Activated CD4-positive, CD25-positive, alpha-beta regulatory T cell (primary cell): Measurements from ENCODE around the gene CNTNAP3B.
"Not testable (repeated sequence)": the region's sequence is repeated elsewhere in the genome, so short reads cannot be mapped to it uniquely, and the experiment has no call there.

Experiments
- DNase-seq, 4 experiments: peaks; one replicate each; lab custom pipeline; 2025; lab: John Stamatoyannopoulos, UW

The CNTNAP3B gene

DNA sequence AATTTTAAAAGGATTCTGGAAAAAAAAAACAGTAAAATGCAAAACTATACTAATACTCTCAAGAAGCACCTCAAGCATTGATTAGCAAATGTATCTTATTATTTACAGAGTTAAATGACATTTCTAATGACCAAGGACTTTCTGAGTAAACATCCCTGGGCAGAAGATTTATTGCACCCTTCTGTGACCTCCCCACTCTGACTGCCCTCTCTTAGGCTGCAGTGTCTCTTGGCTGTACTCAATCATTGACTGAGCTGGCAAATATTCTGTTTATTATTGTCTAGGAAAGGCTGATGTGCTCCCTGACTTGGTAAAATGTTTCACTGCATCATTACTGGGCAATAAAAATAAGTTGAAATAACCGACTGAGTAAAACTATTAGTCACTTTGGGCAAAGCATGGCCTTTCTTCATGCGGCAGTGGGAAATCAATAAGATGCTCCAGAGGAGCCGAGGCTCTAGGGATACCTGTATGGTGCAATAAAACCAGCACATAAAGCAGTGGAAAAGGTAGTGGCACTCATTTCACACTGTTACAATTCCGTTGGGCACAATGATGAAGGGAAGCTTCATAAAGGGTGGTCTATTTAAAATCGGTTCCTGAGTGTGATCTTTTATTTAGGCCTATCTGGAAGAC, 151.1 kb downstream of the CNTNAP3B start:
- not testable (repeated sequence) for DNase-seq

DNA sequence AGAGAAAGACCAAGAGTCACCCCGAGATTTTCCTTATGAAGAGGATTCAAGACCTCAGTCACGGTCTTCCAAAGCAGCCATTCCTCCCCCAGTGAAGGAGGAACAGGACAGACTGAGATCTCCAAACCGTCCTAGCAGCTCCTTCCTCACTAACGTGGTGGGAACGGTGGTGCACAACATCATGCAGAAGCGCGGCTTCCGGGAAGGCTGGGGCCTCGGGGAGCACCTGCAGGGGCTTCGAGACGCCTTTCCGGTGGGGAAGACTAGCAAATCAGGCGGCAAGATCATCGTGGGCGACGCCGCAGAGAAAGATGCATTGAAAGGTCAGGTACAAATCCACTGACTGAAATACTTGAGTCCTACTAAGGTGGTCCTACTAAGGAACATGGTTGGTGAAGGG, 154.3 kb downstream of the CNTNAP3B start:
- DNase-seq = not testable (repeated sequence)

DNA sequence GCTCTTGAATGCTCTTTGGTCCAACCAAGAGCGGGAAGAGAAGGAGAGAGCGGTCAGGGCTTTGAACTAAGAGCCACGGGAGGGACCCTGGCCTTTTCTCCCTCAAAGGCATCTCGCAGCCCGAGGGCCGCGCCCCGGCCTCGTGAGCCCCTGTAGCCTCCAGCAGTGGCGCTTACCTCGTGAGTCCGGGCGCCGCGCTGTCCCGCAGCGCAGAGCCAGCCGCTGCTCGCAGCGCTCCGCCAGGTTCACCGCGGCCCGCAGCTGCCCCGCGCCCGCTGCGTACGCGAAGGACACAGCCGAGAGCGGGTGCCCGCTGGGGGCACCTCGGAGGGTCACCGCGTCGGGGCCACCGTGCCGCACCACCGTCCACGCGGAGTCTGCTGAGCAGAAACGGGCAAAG, 176.2 kb downstream of the CNTNAP3B start:
- DNase-seq = not testable (repeated sequence)

DNA sequence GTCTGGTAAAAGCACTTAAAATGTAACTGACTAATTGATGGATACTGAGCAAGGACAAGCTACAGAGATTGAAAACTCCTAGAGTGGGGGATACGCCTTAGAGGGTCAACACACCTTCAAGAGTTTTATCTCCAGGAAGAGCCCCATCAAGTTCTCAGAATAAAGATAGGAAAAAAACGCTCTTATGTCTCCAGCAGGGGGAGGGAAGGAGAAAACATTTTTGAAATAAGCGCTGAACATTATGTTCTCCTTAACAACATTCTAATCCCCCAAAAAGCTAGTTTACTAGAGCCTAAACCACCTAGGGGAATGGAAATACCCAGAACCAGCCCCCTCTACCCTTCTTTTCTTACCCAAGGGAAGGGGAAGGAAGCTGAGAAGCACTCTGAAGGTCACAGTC, 187.5 kb downstream of the CNTNAP3B start:
- DNase-seq = not testable (repeated sequence)

DNA sequence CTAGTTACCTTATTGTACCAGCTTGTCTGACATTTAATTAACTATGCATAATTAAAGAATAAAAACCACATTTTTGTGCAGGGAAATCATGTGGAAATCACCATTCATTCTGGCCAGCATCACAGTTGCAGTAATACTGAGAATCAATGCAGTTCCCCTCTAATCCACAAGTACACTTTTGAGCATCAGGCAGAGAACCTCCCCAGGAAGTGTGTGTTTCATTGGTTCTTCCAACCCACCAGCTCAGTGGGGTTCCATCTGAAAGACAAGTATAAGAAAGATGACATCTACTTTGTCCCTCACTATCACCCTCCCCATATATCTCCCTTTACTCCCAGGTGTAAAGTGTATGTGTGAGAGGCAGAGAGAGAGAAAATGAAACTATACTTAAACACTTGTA, 191.1 kb downstream of the CNTNAP3B start:
- not testable (repeated sequence) for DNase-seq

DNA sequence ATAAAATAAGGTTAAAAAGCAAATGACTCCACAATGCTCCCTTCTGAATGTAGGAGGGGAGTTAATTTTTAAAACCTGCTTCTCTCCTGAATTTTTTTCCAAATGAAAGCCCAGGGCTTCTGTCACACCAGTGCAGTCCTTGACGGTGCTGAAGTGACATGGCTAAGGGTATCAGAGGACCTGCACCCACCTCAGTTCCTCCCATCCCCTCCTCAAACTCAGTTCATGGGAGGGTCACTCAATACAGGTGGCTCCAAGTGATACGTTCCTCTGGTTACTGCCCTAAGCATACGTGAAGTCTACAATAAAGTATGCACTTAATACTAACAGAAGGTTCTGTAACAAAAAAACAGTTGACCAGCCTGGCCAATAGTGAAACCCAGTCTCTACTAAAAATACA, 193.5 kb downstream of the CNTNAP3B start:
- not testable (repeated sequence) for DNase-seq

DNA sequence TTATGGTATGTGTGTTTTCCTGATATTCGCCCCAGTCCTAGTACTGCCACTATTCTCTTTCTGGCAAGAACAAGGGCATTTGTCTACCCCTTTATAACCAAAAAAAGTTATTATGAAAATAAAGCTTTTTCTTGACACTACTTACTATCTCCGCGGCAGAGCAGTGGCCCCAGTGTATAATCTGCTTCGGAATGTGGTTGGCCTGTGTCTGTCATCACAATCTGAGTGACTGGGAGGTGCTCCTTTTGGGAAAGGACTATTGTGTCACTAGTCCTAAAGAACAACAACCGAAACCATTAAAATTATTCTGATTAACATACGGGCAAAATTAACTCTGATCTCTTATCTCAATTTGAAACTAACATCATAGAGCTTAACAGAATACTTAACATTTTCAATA, 200.1 kb downstream of the CNTNAP3B start:
- DNase-seq = not testable (repeated sequence)

DNA sequence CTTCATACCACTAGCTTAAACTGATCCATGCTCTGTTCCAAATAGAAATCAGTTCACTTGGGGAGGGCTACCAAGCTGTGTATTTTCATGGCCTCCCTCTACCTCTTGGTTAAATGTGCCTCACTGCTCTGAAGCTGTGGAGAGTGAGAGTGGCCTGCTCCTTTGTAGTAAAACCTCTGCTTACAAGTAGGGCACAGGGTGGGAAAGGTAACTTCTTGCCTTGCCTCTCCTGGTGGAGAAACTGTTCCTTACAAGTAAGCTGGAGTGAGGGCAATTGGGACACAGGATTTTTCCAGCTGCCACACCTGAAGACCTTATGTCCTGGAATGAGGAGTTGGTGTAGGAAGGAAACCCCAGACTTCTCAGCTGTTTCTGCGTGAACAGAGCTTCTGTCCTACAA, 211.9 kb downstream of the CNTNAP3B start:
- DNase-seq = not testable (repeated sequence)

DNA sequence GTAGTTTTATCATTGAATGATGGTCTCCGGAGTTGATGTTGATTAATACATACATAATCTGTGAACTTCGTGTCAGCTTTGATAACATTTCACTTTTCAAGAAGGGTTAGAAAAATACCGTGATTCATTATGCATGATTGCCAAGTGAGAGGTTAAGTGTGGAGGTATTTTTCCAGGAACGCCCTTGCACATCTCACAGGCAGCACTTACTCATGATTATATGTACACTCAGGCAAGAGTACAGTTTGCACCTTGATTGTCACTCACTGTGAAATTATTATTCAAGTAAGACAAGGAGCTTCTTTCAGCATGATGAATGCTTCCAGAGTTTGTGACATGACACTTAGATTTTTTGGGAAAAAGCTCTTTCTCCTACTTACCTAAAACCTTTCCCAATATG, 223.7 kb downstream of the CNTNAP3B start:
- DNase-seq = not testable (repeated sequence)

DNA sequence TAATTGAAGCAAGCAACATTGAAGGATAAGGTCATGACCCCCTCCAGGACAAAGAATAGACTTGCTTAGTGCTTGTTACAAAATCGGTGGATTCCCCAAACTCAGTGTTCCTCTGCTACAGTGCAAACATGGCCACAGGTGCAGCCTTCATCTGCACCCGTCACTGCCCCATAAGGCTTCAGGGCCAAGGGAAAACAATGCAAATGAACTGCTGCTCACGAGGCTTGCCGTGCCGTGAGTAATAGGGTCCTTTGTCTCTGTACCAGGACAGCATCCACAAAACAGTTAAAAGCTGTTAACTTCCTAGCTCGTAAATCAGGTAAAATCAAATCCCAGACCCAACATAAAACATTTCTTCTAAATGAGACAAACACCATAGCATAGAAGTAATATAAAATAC, 226.5 kb downstream of the CNTNAP3B start:
- not testable (repeated sequence) for DNase-seq

DNA sequence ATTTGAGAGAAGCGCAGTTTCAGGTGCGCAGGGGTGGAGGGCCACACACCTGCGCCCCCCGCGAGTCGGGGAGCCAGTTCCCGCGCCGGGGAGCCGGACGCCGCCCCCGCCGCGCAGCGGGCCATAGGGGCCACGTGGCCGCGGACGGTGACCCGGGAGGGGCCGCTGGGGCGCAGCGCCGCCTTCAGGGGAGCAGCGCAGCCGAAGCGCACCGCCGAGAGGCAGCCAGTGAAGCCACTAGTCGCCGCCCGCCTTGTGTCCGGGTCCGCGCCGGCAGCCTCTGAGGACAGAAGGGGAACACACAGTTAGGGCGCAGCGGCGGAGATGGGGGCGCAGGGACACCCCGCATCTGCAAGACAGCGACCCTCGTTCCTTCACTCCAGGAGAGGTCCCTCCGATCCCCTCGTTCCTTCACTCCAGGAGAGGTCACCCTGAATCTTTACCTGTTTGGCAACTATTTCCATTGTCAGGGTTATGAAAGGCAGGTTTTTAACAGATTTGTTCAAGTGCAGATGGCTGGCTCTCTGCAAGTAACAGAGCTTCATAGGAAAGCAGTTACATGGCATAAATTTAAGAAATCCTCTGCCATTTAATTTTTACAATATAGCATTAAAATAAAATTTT, 230.4 kb downstream of the CNTNAP3B start:
- DNase-seq = not testable (repeated sequence)

DNA sequence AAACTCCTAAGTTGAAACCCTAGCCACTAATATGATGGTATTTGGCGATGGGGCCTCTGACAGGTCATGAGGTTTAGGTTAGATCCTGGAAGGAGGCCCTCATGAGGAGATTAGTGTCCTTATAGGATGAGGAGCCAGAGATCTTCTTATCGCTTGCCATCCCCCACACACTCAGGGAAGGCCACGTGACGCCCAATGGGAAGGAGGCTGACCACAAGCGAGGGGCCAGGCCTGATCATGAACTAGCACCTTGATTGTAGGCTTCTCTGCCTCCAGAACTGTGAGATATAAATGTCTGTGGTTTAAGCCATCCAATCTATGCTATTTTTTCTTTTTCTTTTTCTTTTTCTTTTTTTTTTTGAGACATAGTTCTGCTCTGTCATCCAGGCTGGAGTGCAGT, 254.7 kb downstream of the CNTNAP3B start:
- DNase-seq = not testable (repeated sequence)

DNA sequence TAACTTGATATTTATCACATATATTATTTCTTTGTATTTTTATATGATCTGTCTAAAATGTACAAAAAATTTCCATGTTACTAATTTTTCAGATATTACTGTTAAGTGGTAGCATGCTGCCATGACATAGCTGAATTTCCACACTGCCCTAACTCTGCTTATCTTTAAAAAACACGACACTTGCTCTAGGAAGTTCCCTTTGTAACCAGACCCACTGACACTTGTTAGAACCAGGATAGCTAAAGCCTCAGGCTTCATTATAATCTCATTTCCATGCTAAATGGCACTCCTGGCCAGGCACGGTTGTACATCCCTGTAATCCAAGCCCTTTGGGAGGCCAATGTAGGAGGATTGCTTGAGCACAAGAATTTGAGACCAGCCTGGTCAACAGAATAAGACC, 273.8 kb downstream of the CNTNAP3B start:
- DNase-seq = not testable (repeated sequence)

DNA sequence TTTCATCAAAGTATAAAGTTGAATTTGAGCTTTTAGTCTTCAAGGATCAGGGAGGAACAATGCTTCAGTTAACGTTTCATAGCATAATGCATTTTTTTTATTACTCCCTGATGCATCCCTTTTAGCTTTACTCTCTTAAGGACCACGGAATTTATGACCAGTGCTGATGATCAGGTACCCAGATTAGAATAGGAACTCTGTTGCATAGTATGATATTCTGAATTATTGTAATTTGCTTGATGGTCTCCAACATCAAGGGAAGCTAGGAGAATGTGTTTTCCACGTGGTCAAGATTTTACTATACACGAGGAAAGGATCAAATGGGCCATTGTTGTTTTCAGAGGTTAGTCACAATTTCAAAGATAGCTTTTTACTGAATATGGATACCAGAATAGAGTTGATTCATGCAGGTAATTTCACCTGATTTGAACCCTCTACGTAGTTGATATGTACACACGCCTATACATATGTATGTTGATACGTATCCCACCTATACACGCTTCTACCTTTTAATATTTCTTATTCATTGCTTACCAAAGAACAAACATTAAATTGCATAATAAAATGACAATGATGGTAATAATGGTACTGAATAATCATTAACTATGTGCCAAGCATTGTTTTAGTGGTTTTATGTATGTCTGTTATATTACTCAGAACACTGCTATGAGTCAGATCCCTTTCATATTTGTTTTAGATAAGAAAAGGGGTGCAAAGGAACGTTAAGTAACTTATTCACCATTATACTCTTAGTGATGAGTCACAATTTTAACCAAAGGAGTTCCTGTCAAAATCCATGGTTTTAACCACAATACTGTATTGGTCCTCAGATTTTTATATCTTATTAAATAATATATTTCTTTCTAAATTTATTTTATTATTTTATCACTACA, 277.1 kb downstream of the CNTNAP3B start:
- DNase-seq = not testable (repeated sequence)

DNA sequence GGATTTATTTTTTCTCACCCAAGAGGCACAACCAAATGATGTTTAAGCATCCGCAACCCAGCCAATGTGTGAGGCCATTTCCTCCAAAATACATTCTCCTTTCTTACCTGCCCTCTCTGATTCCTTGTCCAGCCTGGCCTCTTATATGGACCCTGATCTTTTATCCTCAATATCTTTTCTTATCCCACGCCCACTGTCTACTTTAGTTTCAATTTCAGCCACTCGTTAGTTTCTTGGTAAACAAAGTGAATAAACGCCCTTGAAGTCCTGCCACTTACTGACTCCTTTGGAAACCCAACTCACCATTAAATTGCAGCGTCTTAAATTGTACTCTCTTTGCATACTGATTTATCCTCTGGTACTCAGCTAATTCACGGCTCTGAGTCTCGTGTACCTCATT, 281.4 kb downstream of the CNTNAP3B start:
- DNase-seq = not testable (repeated sequence)
